T-helper 9 cell (primary cell): ENCODE data around the gene RAB24.
"Not testable (repeated sequence)": the region's sequence is repeated elsewhere in the genome, so short reads cannot be mapped to it uniquely, and the experiment has no call there.

ENCODE experiments used
- DNase-seq: peaks from one replicate; pipeline ENCODE4 v3.0.0-alpha.2; 2020

RAB24 gene

GRCh38 chr5:177310757-177311391 lies 7.4 kb upstream of the RAB24 start:
- no peak for DNase-seq

- no peak for DNase-seq
Measured at GRCh38 chr5:177310332-177310731, 6.8 kb upstream of the RAB24 start.

GRCh38 chr5:177309351-177310191 lies 6.1 kb upstream of the RAB24 start:
- DNase-seq: peak; percentile 64

- no peak for DNase-seq
Measured at GRCh38 chr5:177308740-177309139, 5.2 kb upstream of the RAB24 start.

GRCh38 chr5:177307544-177308363 lies 4.2 kb upstream of the RAB24 start:
- DNase-seq: no peak

GRCh38 chr5:177306674-177307543 lies 3.4 kb upstream of the RAB24 start:
- no peak for DNase-seq

GRCh38 chr5:177306103-177306640 lies 2.7 kb upstream of the RAB24 start:
- not testable (repeated sequence) for DNase-seq

GRCh38 chr5:177304392-177305119 lies 1.0 kb upstream of the RAB24 start:
- DNase-seq: no peak

GRCh38 chr5:177303925-177304391 lies 439 bp upstream of the RAB24 start:
- no peak for DNase-seq

- no peak for DNase-seq
Measured at GRCh38 chr5:177302354-177303110, 987 bp downstream of the RAB24 start.

GRCh38 chr5:177301503-177302165 lies 1.9 kb downstream of the RAB24 start:
- no peak for DNase-seq

- no peak for DNase-seq
Measured at GRCh38 chr5:177300951-177301350, 2.6 kb downstream of the RAB24 start.

- peak; percentile 36 for DNase-seq
Measured at GRCh38 chr5:177300236-177300880, 3.2 kb downstream of the RAB24 start.

- no peak for DNase-seq
Measured at GRCh38 chr5:177299697-177300096, 3.8 kb downstream of the RAB24 start.

- DNase-seq: no peak
Measured at GRCh38 chr5:177297922-177298321, 5.6 kb downstream of the RAB24 start.

- no peak for DNase-seq
Measured at GRCh38 chr5:177296581-177296980, 6.9 kb downstream of the RAB24 start.

GRCh38 chr5:177295924-177296323 lies 7.6 kb downstream of the RAB24 start:
- no peak for DNase-seq

- no peak for DNase-seq
Measured at GRCh38 chr5:177294632-177295031, 8.9 kb downstream of the RAB24 start.

GRCh38 chr5:177293819-177294581 lies 9.5 kb downstream of the RAB24 start:
- no peak for DNase-seq
